Retinal pigment epithelial cell (primary cell): ENCODE data around the gene ARFGAP3.

Experiments used
- DNase-seq: peaks from one replicate; pipeline ENCODE4 v3.0.0-alpha.2; 2010; ENCODE audit warnings: low read depth
- H3K4me3 ChIP-seq: 2 replicates; pipeline ENCODE4 v1.5.1; 2011; ENCODE audit warnings: mild to moderate bottlenecking, low read length, control low read depth, moderate library complexity
- CTCF ChIP-seq: conservative IDR thresholded peaks from 2 replicates; pipeline ENCODE4 v1.5.1; 2011; ENCODE audit warnings: low read depth, low read length, control low read depth, inconsistent platforms

ARFGAP3 gene

GRCh38 chr22:42825796-42826195 lies 31.3 kb downstream of the ARFGAP3 start:
- no peak for DNase-seq
- TF ChIP-seq CTCF: no peak
- H3K4me3 ChIP-seq: no peak overlapping the region

- H3K4me3 ChIP-seq: no peak overlapping the region
These were observed 35.7 kb downstream of the ARFGAP3 start for GRCh38 chr22:42821386-42821785.

GRCh38 chr22:42820045-42820763 lies 36.9 kb downstream of the ARFGAP3 start:
- no peak overlapping the region for H3K4me3 ChIP-seq
- peak; percentile 65 for TF ChIP-seq CTCF
- DNase-seq: no peak

More at GRCh38 chr22:42821386-42821785, 35.7 kb downstream of the ARFGAP3 start:
- DNase-seq: no peak
- TF ChIP-seq CTCF: no peak

GRCh38 chr22:42819412-42820044 lies 37.5 kb downstream of the ARFGAP3 start:
- DNase-seq: no peak
- TF ChIP-seq CTCF: no peak
- no peak overlapping the region for H3K4me3 ChIP-seq

GRCh38 chr22:42817556-42817955 lies 39.5 kb downstream of the ARFGAP3 start:
- no peak overlapping the region for H3K4me3 ChIP-seq
- TF ChIP-seq CTCF: no peak
- DNase-seq: no peak

GRCh38 chr22:42816336-42816735 lies 40.7 kb downstream of the ARFGAP3 start:
- TF ChIP-seq CTCF: no peak
- no peak for DNase-seq
- no peak overlapping the region for H3K4me3 ChIP-seq

- no peak overlapping the region for H3K4me3 ChIP-seq
- DNase-seq: no peak
- no peak for TF ChIP-seq CTCF
These were observed 42.5 kb downstream of the ARFGAP3 start for GRCh38 chr22:42814616-42815015.
